Endodermal cell (in vitro differentiated cells): Measurements from ENCODE around the gene EFNA5. TPM values are rescaled to one million over a fixed set of nuclear protein-coding genes. Genes with fewer than 3 reads are reported as not detected.

ENCODE experiments used
- DNase-seq: peaks from one replicate; pipeline ENCODE4 v3.0.0-alpha.2; 2017
- H3K27ac ChIP-seq: 2 replicates; pipeline ENCODE4 v1.5.1; 2013; ENCODE audit warnings: mild to moderate bottlenecking, low read depth, low read length, moderate library complexity
- H3K27me3 ChIP-seq: 2 replicates; pipeline ENCODE4 v1.6.1; 2013; ENCODE audit warnings: mild to moderate bottlenecking, low read length, moderate library complexity; ENCODE audit not compliant: insufficient read depth, control insufficient read depth, poor library complexity, severe bottlenecking
- H3K36me3 ChIP-seq: 2 replicates; pipeline ENCODE4 v1.7.0; 2013; ENCODE audit warnings: mild to moderate bottlenecking, low read length, moderate library complexity; ENCODE audit not compliant: control insufficient read depth, insufficient read depth
- H3K4me1 ChIP-seq: one replicate; pipeline ENCODE4 v1.7.0; 2013; ENCODE audit warnings: low read length; ENCODE audit not compliant: control insufficient read depth, insufficient read depth
- H3K4me3 ChIP-seq: 2 replicates; pipeline ENCODE4 v1.5.1; 2013; ENCODE audit warnings: mild to moderate bottlenecking, low read length, moderate library complexity
- H3K9ac ChIP-seq: 2 replicates; pipeline ENCODE4 v1.6.1; 2013; ENCODE audit warnings: mild to moderate bottlenecking, low read length, moderate library complexity; ENCODE audit not compliant: poor library complexity, severe bottlenecking; ENCODE audit errors: extremely low read depth
- H3K9me3 ChIP-seq: 2 replicates; pipeline ENCODE4 v1.6.1; 2013; ENCODE audit warnings: mild to moderate bottlenecking, low read length, moderate library complexity; ENCODE audit not compliant: control insufficient read depth
- H3K27ac Mint-ChIP-seq: 2 replicates; pipeline ENCODE4 v1.8.0; 2020; ENCODE audit warnings: mixed read lengths
- H3K27me3 Mint-ChIP-seq: 2 replicates; pipeline ENCODE4 v1.8.0; 2021; ENCODE audit warnings: mild to moderate bottlenecking, mixed read lengths; ENCODE audit not compliant: insufficient read depth
- H3K36me3 Mint-ChIP-seq: 2 replicates; pipeline ENCODE4 v1.8.0; 2020; ENCODE audit warnings: low read depth, mixed read lengths
- H3K4me1 Mint-ChIP-seq: 2 replicates; pipeline ENCODE4 v1.8.0; 2020; ENCODE audit warnings: mixed read lengths
- H3K4me3 Mint-ChIP-seq: 2 replicates; pipeline ENCODE4 v1.8.0; 2020; ENCODE audit warnings: mild to moderate bottlenecking, moderate library complexity, mixed read lengths
- H3K9me3 Mint-ChIP-seq: 2 replicates; pipeline ENCODE4 v1.8.0; 2020; ENCODE audit warnings: mild to moderate bottlenecking, mixed read lengths
- WGBS, 2 experiments: methylation state at CpG; one replicate each; pipeline versions ENCODE4 v1.1.5 to v1.1.7; 2013; ENCODE audit warnings: missing lambda C conversion rate in 2 of 2, mixed read lengths in 1 of 2; ENCODE audit not compliant: insufficient coverage in 1 of 2, insufficient read length in 1 of 2; 5-methylcytosine and 5-hydroxymethylcytosine counted together
- total RNA-seq, 2 donors: library from RNA; stranded (reverse); fragmentation: NEBNext Ultra II Directional in 1 of 2; extraction: Animal tissue kit (Norgen Biotek cat#: 25700) in 1 of 2; gene quantifications; 2 replicates in 1 of 2; 3 replicates in 1 of 2; pipeline ENCODE4 v1.2.1, GENCODE V29; 2021
- TF ChIP-seq, protein P1 (sequence below): fragments of 200-600 bp; sonication (generic); conservative IDR thresholded peaks from 2 replicates; pipeline ENCODE4 v1.5.0; 2021; ENCODE audit warnings: antibody characterized with exemption, mild to moderate bottlenecking

EFNA5 gene
- total RNA-seq, 2 donors from 2014 or later = 53.3 to 63.1 TPM

DNA sequence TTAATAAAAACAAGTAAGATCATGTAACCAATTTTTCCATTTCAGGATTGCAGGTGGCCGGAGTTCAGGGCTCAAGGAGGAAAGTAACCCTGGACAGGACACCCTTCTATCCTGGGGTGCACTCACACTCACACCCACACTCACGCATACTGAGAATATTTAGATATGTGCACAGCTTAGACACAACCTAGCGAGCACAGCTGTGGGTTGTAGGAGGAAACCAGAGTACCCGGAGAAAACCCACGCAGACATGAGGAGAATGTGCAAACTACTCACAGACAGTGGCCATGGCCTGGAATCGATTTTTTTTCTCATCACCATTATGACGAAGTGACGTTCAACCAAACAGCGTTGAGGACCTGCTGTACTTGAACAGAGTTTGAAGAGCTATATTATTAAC, 4.5 kb upstream of the EFNA5 start:
- 95 to 97% methylated on average over 7 to 9 of the region's 9 CpGs for WGBS, 2 experiments
- Mint-ChIP-seq H3K9me3 (no peaks in the 10 kb centered on the region), H3K27me3 (peaks cover 3% of the 10 kb centered on the region), H3K4me3 (no peak overlapping the region), H3K27ac (no peak overlapping the region), H3K36me3 (no peaks in the 10 kb centered on the region), H3K4me1 (peaks cover 21% of the 10 kb centered on the region)
- TF ChIP-seq, protein P1, sequence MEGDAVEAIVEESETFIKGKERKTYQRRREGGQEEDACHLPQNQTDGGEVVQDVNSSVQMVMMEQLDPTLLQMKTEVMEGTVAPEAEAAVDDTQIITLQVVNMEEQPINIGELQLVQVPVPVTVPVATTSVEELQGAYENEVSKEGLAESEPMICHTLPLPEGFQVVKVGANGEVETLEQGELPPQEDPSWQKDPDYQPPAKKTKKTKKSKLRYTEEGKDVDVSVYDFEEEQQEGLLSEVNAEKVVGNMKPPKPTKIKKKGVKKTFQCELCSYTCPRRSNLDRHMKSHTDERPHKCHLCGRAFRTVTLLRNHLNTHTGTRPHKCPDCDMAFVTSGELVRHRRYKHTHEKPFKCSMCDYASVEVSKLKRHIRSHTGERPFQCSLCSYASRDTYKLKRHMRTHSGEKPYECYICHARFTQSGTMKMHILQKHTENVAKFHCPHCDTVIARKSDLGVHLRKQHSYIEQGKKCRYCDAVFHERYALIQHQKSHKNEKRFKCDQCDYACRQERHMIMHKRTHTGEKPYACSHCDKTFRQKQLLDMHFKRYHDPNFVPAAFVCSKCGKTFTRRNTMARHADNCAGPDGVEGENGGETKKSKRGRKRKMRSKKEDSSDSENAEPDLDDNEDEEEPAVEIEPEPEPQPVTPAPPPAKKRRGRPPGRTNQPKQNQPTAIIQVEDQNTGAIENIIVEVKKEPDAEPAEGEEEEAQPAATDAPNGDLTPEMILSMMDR = no peak
- Histone ChIP-seq H3K9me3 (no peaks in the 10 kb centered on the region), H3K4me1 (peaks cover 9% of the 10 kb centered on the region), H3K9ac (no peak overlapping the region), H3K27me3 (no peaks in the 10 kb centered on the region), H3K4me3 (no peak overlapping the region), H3K36me3 (no peaks in the 10 kb centered on the region), H3K27ac (no peak overlapping the region)
- no peak for DNase-seq

DNA sequence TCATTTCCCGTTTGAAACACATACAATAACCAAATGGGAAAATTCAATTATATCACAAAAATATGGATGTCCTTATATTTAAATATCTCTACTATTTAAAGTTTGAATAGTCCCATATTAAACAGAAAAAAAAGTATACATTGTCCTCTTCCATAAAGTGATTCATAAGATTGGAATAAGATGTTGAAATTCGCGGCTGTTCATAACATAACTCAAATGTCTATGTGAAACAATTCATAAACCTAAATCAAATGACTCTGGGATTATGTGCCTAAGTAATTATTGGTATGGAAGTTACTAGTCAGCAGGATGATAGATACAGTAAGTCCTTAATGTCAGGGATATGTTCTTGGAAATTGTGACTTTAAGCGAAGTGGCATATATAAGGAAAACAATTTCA, 3.9 kb upstream of the EFNA5 start:
- Mint-ChIP-seq H3K27me3 (peaks cover 3% of the 10 kb centered on the region), H3K4me3 (no peak overlapping the region), H3K9me3 (no peaks in the 10 kb centered on the region), H3K27ac (no peak overlapping the region), H3K4me1 (peaks cover 21% of the 10 kb centered on the region), H3K36me3 (no peaks in the 10 kb centered on the region)
- DNase-seq = no peak
- WGBS, 2 experiments = 100% methylated on average over 1 of the region's 4 CpGs; no CpG with 5 or more reads in 1 of the 2 experiments
- no peak overlapping the region for H3K9ac ChIP-seq
- H3K27me3 ChIP-seq = no peaks in the 10 kb centered on the region
- no peaks in the 10 kb centered on the region for H3K9me3 ChIP-seq
- no peak overlapping the region for H3K4me3 ChIP-seq
- H3K36me3 ChIP-seq = no peaks in the 10 kb centered on the region
- TF ChIP-seq, protein P1 = no peak
- H3K27ac ChIP-seq = no peak overlapping the region
- peaks cover 9% of the 10 kb centered on the region for H3K4me1 ChIP-seq

DNA sequence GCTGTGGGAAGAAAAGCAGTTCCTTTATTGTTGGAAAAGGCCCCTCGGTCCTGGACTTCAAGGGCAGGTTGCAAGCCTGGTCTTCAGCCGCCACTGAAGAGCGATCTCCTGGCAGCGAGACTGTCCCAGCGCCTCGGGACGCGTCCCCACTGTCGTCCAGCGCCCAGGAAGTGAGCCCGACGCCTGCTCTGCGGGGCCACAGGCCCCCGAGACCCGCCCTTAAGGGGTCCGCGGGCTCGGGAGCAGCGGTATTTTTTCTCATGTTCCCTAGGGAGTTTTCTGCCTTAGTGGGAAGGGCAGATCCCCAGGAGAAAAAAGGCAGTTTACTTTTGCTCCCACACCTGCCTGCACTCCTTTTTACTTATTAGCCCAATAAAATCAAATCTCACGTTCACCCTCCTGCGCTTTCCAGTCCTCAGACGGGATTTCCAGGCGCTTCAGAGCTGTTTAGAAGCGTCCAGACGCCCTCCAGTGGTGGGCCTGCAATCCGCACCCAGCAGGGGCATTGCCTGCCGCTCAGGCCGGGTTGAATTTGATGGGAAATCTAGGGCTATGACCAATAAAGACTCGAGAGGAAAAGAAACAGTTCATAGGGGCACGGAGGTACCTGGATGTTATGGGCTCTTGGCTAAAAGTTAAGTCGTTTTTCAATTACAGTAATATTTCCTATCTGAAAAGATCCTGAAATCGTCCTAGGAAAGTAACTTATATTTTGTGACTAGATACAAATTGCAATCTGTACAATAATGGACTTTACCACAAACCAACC, 2.8 kb upstream of the EFNA5 start:
- peak overlapping the region; percentile 96 for H3K27ac Mint-ChIP-seq
- H3K4me1 ChIP-seq = peaks cover 9% of the 10 kb centered on the region
- peak overlapping the region; percentile 72 for H3K9ac ChIP-seq
- H3K27me3 Mint-ChIP-seq = peaks cover 9% of the 10 kb centered on the region
- H3K4me1 Mint-ChIP-seq = peaks cover 23% of the 10 kb centered on the region
- H3K27me3 ChIP-seq = no peaks in the 10 kb centered on the region
- no peaks in the 10 kb centered on the region for H3K36me3 ChIP-seq
- no peaks in the 10 kb centered on the region for H3K36me3 Mint-ChIP-seq
- peak overlapping the region; percentile 18 for H3K27ac ChIP-seq
- WGBS, 2 experiments = 1 to 6% methylated on average over 8 to 32 of the region's 32 CpGs
- TF ChIP-seq, protein P1 = peak; percentile 98
- no peaks in the 10 kb centered on the region for H3K9me3 Mint-ChIP-seq
- H3K9me3 ChIP-seq = no peaks in the 10 kb centered on the region
- H3K4me3 ChIP-seq = peak overlapping the region; percentile 84
- DNase-seq = peak; percentile 96
- H3K4me3 Mint-ChIP-seq = peak overlapping the region; percentile 81
